Eye (tissue), 1 donor: ENCODE measurements around the gene ZC2HC1B.
A peak's percentile ranks its signal among the peaks of the same experiment; 100 is the strongest.
"Not testable (repeated sequence)": the region's sequence is repeated elsewhere in the genome, so short reads cannot be mapped to it uniquely, and the experiment has no call there.

Experiments used
- DNase-seq: peaks from one replicate; pipeline ENCODE4 v3.0.0-alpha.2; 2015

Gene ZC2HC1B

GRCh38 chr6:143871202-143871730 lies 7.0 kb downstream of the ZC2HC1B start:
- DNase-seq, result not testable (repeated sequence)

- DNase-seq, result no peak
These were observed 7.9 kb downstream of the ZC2HC1B start for GRCh38 chr6:143872201-143872600.

GRCh38 chr6:143873600-143873999 lies 9.3 kb downstream of the ZC2HC1B start:
- DNase-seq, result not testable (repeated sequence)

GRCh38 chr6:143874503-143874902 lies 10.2 kb downstream of the ZC2HC1B start:
- not testable (repeated sequence) for DNase-seq

- no peak for DNase-seq
These were observed 13.5 kb downstream of the ZC2HC1B start for GRCh38 chr6:143877584-143878271.

GRCh38 chr6:143878272-143878760 lies 14.0 kb downstream of the ZC2HC1B start:
- DNase-seq, result no peak

- no peak for DNase-seq
These were observed 16.1 kb downstream of the ZC2HC1B start for GRCh38 chr6:143880412-143880811.

- no peak for DNase-seq
These were observed 18.2 kb downstream of the ZC2HC1B start for GRCh38 chr6:143882401-143882930.

- DNase-seq, result peak; percentile 19
These were observed 20.1 kb downstream of the ZC2HC1B start for GRCh38 chr6:143884216-143884900.

- no peak for DNase-seq
These were observed 20.8 kb downstream of the ZC2HC1B start for GRCh38 chr6:143885116-143885515.

GRCh38 chr6:143894655-143895054 lies 30.4 kb downstream of the ZC2HC1B start:
- DNase-seq, result peak; percentile 29

- DNase-seq, result no peak
These were observed 32.0 kb downstream of the ZC2HC1B start for GRCh38 chr6:143896126-143896860.

GRCh38 chr6:143900358-143900757 lies 36.1 kb downstream of the ZC2HC1B start:
- no peak for DNase-seq

- DNase-seq, result peak; percentile 17
These were observed 37.8 kb downstream of the ZC2HC1B start for GRCh38 chr6:143901885-143902750.

- no peak for DNase-seq
These were observed 38.6 kb downstream of the ZC2HC1B start for GRCh38 chr6:143902827-143903226.

- DNase-seq, result no peak
These were observed 46.8 kb downstream of the ZC2HC1B start for GRCh38 chr6:143911028-143911427.

- no peak for DNase-seq
These were observed 48.4 kb downstream of the ZC2HC1B start for GRCh38 chr6:143912671-143913070.

GRCh38 chr6:143917026-143917425 lies 52.8 kb downstream of the ZC2HC1B start:
- DNase-seq, result not testable (repeated sequence)

GRCh38 chr6:143928853-143929252 lies 64.6 kb downstream of the ZC2HC1B start:
- DNase-seq, result no peak

- DNase-seq, result no peak
These were observed 65.7 kb downstream of the ZC2HC1B start for GRCh38 chr6:143929975-143930374.

- DNase-seq, result no peak
These were observed 70.1 kb downstream of the ZC2HC1B start for GRCh38 chr6:143934331-143934730.

- DNase-seq, result no peak
These were observed 70.6 kb downstream of the ZC2HC1B start for GRCh38 chr6:143934867-143935266.
